Activated effector memory CD4-positive, alpha-beta T cell treated with Interleukin-2 at 50 U/mL for 16 hours (primary cell): ENCODE results near the gene PSMB3.

ENCODE experiments used
- DNase-seq: peaks from one replicate; pipeline ENCODE4 v3.0.0-alpha.2; 2020

The PSMB3 gene

GRCh38 chr17:38798614-38799500 is 46.3 kb downstream of the PSMB3 start:
- DNase-seq = peak; percentile 57

GRCh38 chr17:38799501-38800236 is 47.1 kb downstream of the PSMB3 start, which contains the start of gene PIP4K2B:
TSS of gene PIP4K2B (minus strand) at chr17:38799556. CDS start at chr17:38799424, 132 bp downstream.
- peak; percentile 82 for DNase-seq

- no peak for DNase-seq
Measured at GRCh38 chr17:38800237-38800760, 47.8 kb downstream of the PSMB3 start.

GRCh38 chr17:38809828-38810227 is 57.3 kb downstream of the PSMB3 start:
- no peak for DNase-seq
